Aorta (tissue), 5 donors: Measurements from ENCODE around the gene KRCC1. TPM values are rescaled to one million over a fixed set of nuclear protein-coding genes. Genes with fewer than 3 reads are reported as not detected.

ENCODE experiments used
- ATAC-seq: fragments of 200-7000 bp; cut with Tn5 transposase; one replicate; pipeline ENCODE4 v1.9.1; 2022; ENCODE audit warnings: moderate library complexity; ENCODE audit not compliant: low FRiP score
- DNase-seq, 2 donors: peaks; one replicate each; pipeline ENCODE4 v3.0.0-alpha.2; 2020
- H3K27ac ChIP-seq, 2 donors: one replicate each; pipeline ENCODE4 v1.5.1; 2013; ENCODE audit warnings: low read length in 2 of 2, mild to moderate bottlenecking in 2 of 2, moderate library complexity in 2 of 2, control low read depth in 1 of 2, inconsistent platforms in 1 of 2, low read depth in 1 of 2
- H3K27me3 ChIP-seq, 2 donors: one replicate each; pipeline ENCODE4 v1.6.1; 2013; ENCODE audit warnings: control low read depth in 1 of 2, low read length in 1 of 2, mild to moderate bottlenecking in 1 of 2, moderate library complexity in 1 of 2; ENCODE audit not compliant: insufficient read depth in 2 of 2, control insufficient read depth in 1 of 2
- H3K36me3 ChIP-seq, 2 donors: one replicate each; pipeline ENCODE4 v1.6.1; 2013; ENCODE audit warnings: control low read depth in 1 of 2, low read length in 1 of 2, mild to moderate bottlenecking in 1 of 2; ENCODE audit not compliant: insufficient read depth in 2 of 2, control insufficient read depth in 1 of 2
- H3K4me1 ChIP-seq, 2 donors: one replicate each; pipeline ENCODE4 v1.6.1; 2013; ENCODE audit warnings: low read length in 2 of 2, control low read depth in 1 of 2, mild to moderate bottlenecking in 1 of 2, moderate library complexity in 1 of 2; ENCODE audit not compliant: insufficient read depth in 2 of 2, control insufficient read depth in 1 of 2
- H3K4me3 ChIP-seq, 2 donors: one replicate each; pipeline ENCODE4 v1.5.1; 2013; ENCODE audit warnings: low read length in 2 of 2, control low read depth in 1 of 2, mild to moderate bottlenecking in 1 of 2
- H3K9me3 ChIP-seq: one replicate; pipeline ENCODE4 v1.6.1; 2013; ENCODE audit warnings: mild to moderate bottlenecking, low read length; ENCODE audit not compliant: control insufficient read depth
- WGBS, 2 donors: extraction: QIAGEN DNeasy Blood & Tissue Kit; methylation state at CpG; one replicate each; pipeline ENCODE4 v1.1.7; 2013; 5-methylcytosine and 5-hydroxymethylcytosine counted together
- intact Hi-C, 2 donors: fragments of 100-400 bp; cut with DNase I; formaldehyde crosslinking; loops; one replicate each; pipeline versions ENCODE4 v1.14.2 to v1.15.0; 2022
- polyA plus RNA-seq, 2 donors: library from polyadenylated mRNA; stranded (reverse); fragments of 200-250 nt; gene quantifications; one replicate each; pipeline ENCODE4 v1.2.3, GENCODE V29; 2013
- total RNA-seq, 2 donors: library from RNA; stranded (reverse); fragmentation: NEBNext Ultra II Directional; extraction: Animal tissue kit (Norgen Biotek cat#: 25700); gene quantifications; one replicate each; pipeline ENCODE4 v1.2.1, GENCODE V29; 2021
- donor health status: healthy with polysubstance abuse.
- donor health status: Bipolar disorder and iron deficiency.
- donor health status: DM: no; HTN: no; CAD: no.
- donor health status: DM: no; HTN: no; CAD: no.
- donor health status: DM: yes; HTN: yes; CAD: no.

KRCC1 gene
- total and polyA plus RNA-seq, 4 donors: 16.0 to 35.6 (median 24.6) TPM

- WGBS, 2 donors: 97 to 98% methylated on average over 5 of the region's 5 CpGs
- no peak overlapping the region for H3K4me3 ChIP-seq
- H3K27ac ChIP-seq: no peak overlapping the region
- ATAC-seq (no peak), DNase-seq (no peak)
- no peaks in the 10 kb centered on the region for H3K27me3 ChIP-seq
- H3K36me3 ChIP-seq: no peaks in the 10 kb centered on the region
- peaks cover 1 to 6% of the 10 kb centered on the region in 2 donors for H3K4me1 ChIP-seq
- no peaks in the 10 kb centered on the region for H3K9me3 ChIP-seq
- intact Hi-C loops: no loop called here
These were observed 13.1 kb downstream of the KRCC1 start for GRCh38 chr2:88042476-88042875.

GRCh38 chr2:88038263-88039105 lies 17.1 kb downstream of the KRCC1 start:
- DNase-seq (no peak), ATAC-seq (no peak)
- no peaks in the 10 kb centered on the region for H3K27me3 ChIP-seq
- no peak overlapping the region for H3K27ac ChIP-seq
- peaks cover 0 to 6% of the 10 kb centered on the region in 2 donors for H3K4me1 ChIP-seq
- intact Hi-C loops: no loop called here
- H3K9me3 ChIP-seq: no peaks in the 10 kb centered on the region
- WGBS, 2 donors: 94 to 97% methylated on average over 4 of the region's 4 CpGs
- H3K4me3 ChIP-seq: no peak overlapping the region
- no peaks in the 10 kb centered on the region for H3K36me3 ChIP-seq

GRCh38 chr2:88036606-88037005 lies 19.0 kb downstream of the KRCC1 start:
- H3K27ac ChIP-seq: no peak overlapping the region
- peaks cover 0 to 6% of the 10 kb centered on the region in 2 donors for H3K4me1 ChIP-seq
- H3K4me3 ChIP-seq: no peak overlapping the region
- ATAC-seq (no peak), DNase-seq (no peak)
- H3K36me3 ChIP-seq: no peaks in the 10 kb centered on the region
- intact Hi-C loops: no loop called here
- no peaks in the 10 kb centered on the region for H3K9me3 ChIP-seq
- H3K27me3 ChIP-seq: no peaks in the 10 kb centered on the region

GRCh38 chr2:88036182-88036581 lies 19.4 kb downstream of the KRCC1 start:
- 75 to 77% methylated on average over 2 of the region's 2 CpGs for WGBS, 2 donors
- intact Hi-C loops: no loop called here
- Histone ChIP-seq H3K36me3 (no peaks in the 10 kb centered on the region), H3K27me3 (no peaks in the 10 kb centered on the region), H3K4me3 (no peak overlapping the region), H3K4me1 (peaks cover 0 to 6% of the 10 kb centered on the region in 2 donors), H3K9me3 (no peaks in the 10 kb centered on the region), H3K27ac (no peak overlapping the region)
- no peak for ATAC-seq
- no peak for DNase-seq

GRCh38 chr2:88032070-88032702 lies 23.4 kb downstream of the KRCC1 start:
- no peaks in the 10 kb centered on the region for H3K9me3 ChIP-seq
- no peaks in the 10 kb centered on the region for H3K27me3 ChIP-seq
- intact Hi-C loops: no loop called here
- H3K36me3 ChIP-seq: no peaks in the 10 kb centered on the region
- H3K4me1 ChIP-seq: no peaks in the 10 kb centered on the region
- WGBS, 2 donors: 95 to 96% methylated on average over 7 of the region's 7 CpGs
- no peak overlapping the region for H3K27ac ChIP-seq
- no peak for DNase-seq
- no peak for ATAC-seq
- no peak overlapping the region for H3K4me3 ChIP-seq

- Histone ChIP-seq H3K27ac (no peak overlapping the region), H3K9me3 (no peaks in the 10 kb centered on the region), H3K4me1 (no peaks in the 10 kb centered on the region), H3K27me3 (no peaks in the 10 kb centered on the region), H3K4me3 (no peak overlapping the region), H3K36me3 (no peaks in the 10 kb centered on the region)
- no peak for ATAC-seq
- WGBS, 2 donors: 97 to 99% methylated on average over 4 of the region's 4 CpGs
- intact Hi-C loops: no loop called here
- DNase-seq: no peak
These were observed 26.7 kb downstream of the KRCC1 start for GRCh38 chr2:88028931-88029330.

GRCh38 chr2:88027697-88028389 lies 27.7 kb downstream of the KRCC1 start:
- WGBS, 2 donors: 84 to 85% methylated on average over 10 of the region's 10 CpGs
- H3K27me3 ChIP-seq: no peaks in the 10 kb centered on the region
- no peaks in the 10 kb centered on the region for H3K36me3 ChIP-seq
- ATAC-seq: no peak
- intact Hi-C loops: no loop called here
- H3K4me3 ChIP-seq: no peak overlapping the region
- DNase-seq: no peak
- H3K4me1 ChIP-seq: no peaks in the 10 kb centered on the region
- no peak overlapping the region for H3K27ac ChIP-seq
- no peaks in the 10 kb centered on the region for H3K9me3 ChIP-seq

- intact Hi-C loops: no loop called here
- H3K36me3 ChIP-seq: no peaks in the 10 kb centered on the region
- WGBS, 2 donors: 55 to 74% methylated on average over 6 of the region's 6 CpGs
These were observed 31.1 kb downstream of the KRCC1 start for GRCh38 chr2:88024509-88024908.

GRCh38 chr2:88022669-88022921 lies 33.0 kb downstream of the KRCC1 start:
- intact Hi-C loops: no loop called here
- DNase-seq (no peak), ATAC-seq (no peak)
- Histone ChIP-seq H3K4me1 (no peaks in the 10 kb centered on the region), H3K4me3 (no peak overlapping the region), H3K36me3 (no peaks in the 10 kb centered on the region), H3K27me3 (no peaks in the 10 kb centered on the region), H3K9me3 (no peaks in the 10 kb centered on the region), H3K27ac (no peak overlapping the region)
- WGBS, 2 donors: 89 to 93% methylated on average over 5 of the region's 5 CpGs

More at GRCh38 chr2:88024509-88024908, 31.1 kb downstream of the KRCC1 start:
- Histone ChIP-seq H3K27ac (no peak overlapping the region), H3K4me1 (no peaks in the 10 kb centered on the region), H3K27me3 (no peaks in the 10 kb centered on the region), H3K9me3 (no peaks in the 10 kb centered on the region), H3K4me3 (no peak overlapping the region)
- no peak for ATAC-seq
- DNase-seq: no peak
